ENCODE data around the gene SH3BGRL. TPM values are rescaled to one million over a fixed set of nuclear protein-coding genes. Genes with fewer than 3 reads are reported as not detected.

Gene SH3BGRL
- polyA plus RNA-seq, 1 of the 3 experiments (the other 2 are of a cell fraction), result 43.6 TPM

DNA sequence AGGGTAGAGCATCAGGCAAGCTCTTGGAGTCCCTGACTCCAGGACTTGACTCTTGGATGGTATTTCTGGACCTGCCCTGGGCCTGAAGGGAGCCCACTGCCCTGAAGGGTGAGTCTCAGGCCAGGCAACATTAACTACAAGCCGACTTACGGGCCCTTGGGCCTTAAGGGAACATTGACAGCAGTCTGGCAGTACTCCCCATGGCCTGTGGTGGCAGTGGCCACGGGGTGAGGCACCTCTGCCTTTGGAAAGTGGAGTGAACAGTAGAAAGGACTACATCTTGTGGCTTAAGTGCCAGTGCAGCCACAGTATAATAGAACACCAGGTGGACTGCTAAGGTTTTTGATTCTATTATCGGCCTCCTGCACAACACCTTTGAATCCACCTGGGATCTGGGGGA lies 36.3 kb downstream of the SH3BGRL start:
- no peaks in the 10 kb centered on the region for H3K27me3 ChIP-seq (ENCODE audit: insufficient read depth)
- ChIA-PET CTCF (no interaction called here), POLR2A (no interaction called here)
- WGBS (ENCODE audit: low lambda C conversion rate), result 35% methylated on average over 4 of the region's 4 CpGs
- H3K4me2 ChIP-seq, result no peak overlapping the region
- H3F3A ChIP-seq (replicated peaks; ENCODE audit: insufficient read depth), result no peaks in the 10 kb centered on the region
- H4K20me1 ChIP-seq (ENCODE audit: insufficient read depth), result no peaks in the 10 kb centered on the region
- H3K4me3 ChIP-seq (ENCODE audit: low read depth in 2 of 2, low read length in 1 of 2), result no peak overlapping the region
- DNase-seq, result no peak
- no peak overlapping the region for H2AFZ ChIP-seq (ENCODE audit: low read depth)
- H3K36me3 ChIP-seq (replicated peaks in 1 of 2; ENCODE audit: control insufficient read depth in 1 of 2, insufficient read depth in 2 of 2, low read length in 1 of 2), result no peaks in the 10 kb centered on the region
- H3K27ac ChIP-seq (ENCODE audit: low read depth in 2 of 2, low read length in 1 of 2), result no peak overlapping the region
- no peaks in the 10 kb centered on the region for H3K9me3 ChIP-seq
- TF ChIP-seq TCF12 (IDR thresholded peaks at IDR 0.05) (no peak), ZBTB33 (IDR thresholded peaks at IDR 0.05; ENCODE audit: borderline replicate concordance, low read depth) (no peak), REST (IDR thresholded peaks at IDR 0.05; ENCODE audit: low read depth, low read length) (no peak)
- no peak overlapping the region for H3K9ac ChIP-seq
- no peaks in the 10 kb centered on the region for H3K79me2 ChIP-seq (ENCODE audit: insufficient read depth)
- H3K9me2 ChIP-seq, result no peaks in the 10 kb centered on the region
- no peaks in the 10 kb centered on the region for H3K4me1 ChIP-seq (ENCODE audit: control insufficient read depth in 1 of 2, insufficient read depth in 2 of 2, low read depth in 1 of 2, low read length in 1 of 2)

DNA sequence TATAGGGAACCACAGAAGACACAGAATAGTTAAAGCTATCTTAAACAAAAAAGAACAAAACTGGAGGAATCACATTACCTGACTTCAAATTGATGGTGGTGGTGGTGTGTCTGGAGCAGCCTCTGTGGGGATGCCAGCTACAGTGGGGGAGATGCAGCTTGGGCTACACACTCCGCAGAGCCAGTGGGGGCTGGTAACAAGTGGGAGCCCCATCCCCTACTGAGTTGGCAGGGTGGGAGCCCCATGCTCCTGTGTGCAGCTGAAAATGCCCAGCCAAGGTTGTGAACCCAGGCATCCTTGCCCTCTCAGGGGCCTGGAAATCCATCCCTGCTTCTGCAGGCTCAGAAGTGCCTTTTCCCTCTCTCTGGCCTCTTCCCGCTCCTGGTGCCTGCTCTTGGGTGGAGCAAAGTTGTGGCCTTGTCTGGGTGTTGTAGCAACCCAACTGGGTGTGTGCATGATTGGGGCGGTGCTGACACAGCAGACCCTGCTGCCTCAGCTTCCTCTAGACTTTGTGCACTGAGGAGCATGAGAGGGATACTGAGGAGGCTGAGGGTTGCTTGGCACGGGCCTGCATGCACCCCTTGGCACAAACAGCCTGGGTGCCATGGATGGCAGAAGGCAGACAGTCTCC lies 38.9 kb downstream of the SH3BGRL start:
- H3K4me3 ChIP-seq (ENCODE audit: low read depth in 2 of 2, low read length in 1 of 2), result no peak overlapping the region
- no peaks in the 10 kb centered on the region for H3K79me2 ChIP-seq (ENCODE audit: insufficient read depth)
- H2AFZ ChIP-seq (ENCODE audit: low read depth), result no peak overlapping the region
- no peak overlapping the region for H3K4me2 ChIP-seq
- no peaks in the 10 kb centered on the region for H3K4me1 ChIP-seq (ENCODE audit: control insufficient read depth in 1 of 2, insufficient read depth in 2 of 2, low read depth in 1 of 2, low read length in 1 of 2)
- ChIA-PET POLR2A (no interaction called here), CTCF (no interaction called here)
- no peaks in the 10 kb centered on the region for H3K36me3 ChIP-seq (replicated peaks in 1 of 2; ENCODE audit: control insufficient read depth in 1 of 2, insufficient read depth in 2 of 2, low read length in 1 of 2)
- no peaks in the 10 kb centered on the region for H4K20me1 ChIP-seq (ENCODE audit: insufficient read depth)
- 57% methylated on average over 1 of the region's 4 CpGs for WGBS (ENCODE audit: low lambda C conversion rate)
- no peaks in the 10 kb centered on the region for H3F3A ChIP-seq (replicated peaks; ENCODE audit: insufficient read depth)
- no peaks in the 10 kb centered on the region for H3K9me3 ChIP-seq
- H3K27me3 ChIP-seq (ENCODE audit: insufficient read depth), result no peaks in the 10 kb centered on the region
- DNase-seq, result no peak
- H3K27ac ChIP-seq (ENCODE audit: low read depth in 2 of 2, low read length in 1 of 2), result no peak overlapping the region
- no peak overlapping the region for H3K9ac ChIP-seq
- H3K9me2 ChIP-seq, result no peaks in the 10 kb centered on the region
- TF ChIP-seq RFX5 (IDR thresholded peaks at IDR 0.05; ENCODE audit: low read length) (no peak), POLR2AphosphoS5 (IDR thresholded peaks at IDR 0.05; ENCODE audit: low read depth, low read length) (no peak), ZBTB33 (IDR thresholded peaks at IDR 0.05; ENCODE audit: borderline replicate concordance, low read depth) (no peak), RCOR1 (IDR thresholded peaks at IDR 0.05; ENCODE audit: low read length) (no peak), NFIC (IDR thresholded peaks at IDR 0.05; ENCODE audit: borderline replicate concordance) (no peak), NRF1 (IDR thresholded peaks at IDR 0.05; ENCODE audit: low read depth, low read length) (no peak), TEAD4 (IDR thresholded peaks at IDR 0.05; ENCODE audit: borderline replicate concordance, insufficient read depth) (no peak), ELF1 (IDR thresholded peaks at IDR 0.05) (no peak), GABPA (IDR thresholded peaks at IDR 0.05; ENCODE audit: low read depth) (no peak), TCF12 (IDR thresholded peaks at IDR 0.05) (no peak), RAD21 (IDR thresholded peaks at IDR 0.05; ENCODE audit: low read length) (no peak), MEF2A (IDR thresholded peaks at IDR 0.05; ENCODE audit: borderline replicate concordance, low read depth) (no peak)
- TF ChIP-seq, protein P1, sequence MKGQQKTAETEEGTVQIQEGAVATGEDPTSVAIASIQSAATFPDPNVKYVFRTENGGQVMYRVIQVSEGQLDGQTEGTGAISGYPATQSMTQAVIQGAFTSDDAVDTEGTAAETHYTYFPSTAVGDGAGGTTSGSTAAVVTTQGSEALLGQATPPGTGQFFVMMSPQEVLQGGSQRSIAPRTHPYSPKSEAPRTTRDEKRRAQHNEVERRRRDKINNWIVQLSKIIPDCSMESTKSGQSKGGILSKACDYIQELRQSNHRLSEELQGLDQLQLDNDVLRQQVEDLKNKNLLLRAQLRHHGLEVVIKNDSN (IDR thresholded peaks at IDR 0.05; ENCODE audit: borderline replicate concordance, low read depth), result no peak
- TF ChIP-seq, protein P2, sequence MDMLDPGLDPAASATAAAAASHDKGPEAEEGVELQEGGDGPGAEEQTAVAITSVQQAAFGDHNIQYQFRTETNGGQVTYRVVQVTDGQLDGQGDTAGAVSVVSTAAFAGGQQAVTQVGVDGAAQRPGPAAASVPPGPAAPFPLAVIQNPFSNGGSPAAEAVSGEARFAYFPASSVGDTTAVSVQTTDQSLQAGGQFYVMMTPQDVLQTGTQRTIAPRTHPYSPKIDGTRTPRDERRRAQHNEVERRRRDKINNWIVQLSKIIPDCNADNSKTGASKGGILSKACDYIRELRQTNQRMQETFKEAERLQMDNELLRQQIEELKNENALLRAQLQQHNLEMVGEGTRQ (IDR thresholded peaks at IDR 0.05; ENCODE audit: borderline replicate concordance, low read depth, low read length), result no peak
- TF ChIP-seq, protein P3, sequence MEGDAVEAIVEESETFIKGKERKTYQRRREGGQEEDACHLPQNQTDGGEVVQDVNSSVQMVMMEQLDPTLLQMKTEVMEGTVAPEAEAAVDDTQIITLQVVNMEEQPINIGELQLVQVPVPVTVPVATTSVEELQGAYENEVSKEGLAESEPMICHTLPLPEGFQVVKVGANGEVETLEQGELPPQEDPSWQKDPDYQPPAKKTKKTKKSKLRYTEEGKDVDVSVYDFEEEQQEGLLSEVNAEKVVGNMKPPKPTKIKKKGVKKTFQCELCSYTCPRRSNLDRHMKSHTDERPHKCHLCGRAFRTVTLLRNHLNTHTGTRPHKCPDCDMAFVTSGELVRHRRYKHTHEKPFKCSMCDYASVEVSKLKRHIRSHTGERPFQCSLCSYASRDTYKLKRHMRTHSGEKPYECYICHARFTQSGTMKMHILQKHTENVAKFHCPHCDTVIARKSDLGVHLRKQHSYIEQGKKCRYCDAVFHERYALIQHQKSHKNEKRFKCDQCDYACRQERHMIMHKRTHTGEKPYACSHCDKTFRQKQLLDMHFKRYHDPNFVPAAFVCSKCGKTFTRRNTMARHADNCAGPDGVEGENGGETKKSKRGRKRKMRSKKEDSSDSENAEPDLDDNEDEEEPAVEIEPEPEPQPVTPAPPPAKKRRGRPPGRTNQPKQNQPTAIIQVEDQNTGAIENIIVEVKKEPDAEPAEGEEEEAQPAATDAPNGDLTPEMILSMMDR (IDR thresholded peaks at IDR 0.05), result no peak

Data from SK-N-SH (cell line).